GM19240 (cell line): Measurements from ENCODE around the gene ARHGEF25.
"Not testable (repeated sequence)": the region's sequence is repeated elsewhere in the genome, so short reads cannot be mapped to it uniquely, and the experiment has no call there.

Experiments used
- DNase-seq: peaks from one replicate; pipeline ENCODE4 v3.0.0; 2011; ENCODE audit warnings: low spot score; ENCODE audit not compliant: insufficient read length

Gene ARHGEF25

GRCh38 chr12:57636731-57637130, 25.5 kb downstream of the ARHGEF25 start:
- not testable (repeated sequence) for DNase-seq

- DNase-seq, result no peak
Observed at GRCh38 chr12:57637364-57637763, 26.1 kb downstream of the ARHGEF25 start.

GRCh38 chr12:57638096-57638495, 26.9 kb downstream of the ARHGEF25 start:
- no peak for DNase-seq

- DNase-seq, result no peak
Observed at GRCh38 chr12:57640175-57641042, 29.2 kb downstream of the ARHGEF25 start.

- DNase-seq, result no peak
Observed at GRCh38 chr12:57641699-57642442, 30.6 kb downstream of the ARHGEF25 start.

GRCh38 chr12:57645990-57646658, 34.9 kb downstream of the ARHGEF25 start:
- DNase-seq, result not testable (repeated sequence)

- DNase-seq, result not testable (repeated sequence)
Observed at GRCh38 chr12:57646659-57647049, 35.4 kb downstream of the ARHGEF25 start.

GRCh38 chr12:57654042-57654441, 42.8 kb downstream of the ARHGEF25 start:
- DNase-seq, result no peak

- DNase-seq, result no peak
Observed at GRCh38 chr12:57655541-57656240, 44.5 kb downstream of the ARHGEF25 start.

GRCh38 chr12:57656408-57656807, 45.2 kb downstream of the ARHGEF25 start:
- not testable (repeated sequence) for DNase-seq

GRCh38 chr12:57657744-57658143, 46.5 kb downstream of the ARHGEF25 start:
- no peak for DNase-seq

- DNase-seq, result no peak
Observed at GRCh38 chr12:57658890-57659289, 47.7 kb downstream of the ARHGEF25 start.

GRCh38 chr12:57661376-57661775, 50.1 kb downstream of the ARHGEF25 start:
- DNase-seq, result no peak

- not testable (repeated sequence) for DNase-seq
Observed at GRCh38 chr12:57665066-57665820, 54.0 kb downstream of the ARHGEF25 start.
